ENCODE data around the gene CPS1.

The CPS1 gene

DNA sequence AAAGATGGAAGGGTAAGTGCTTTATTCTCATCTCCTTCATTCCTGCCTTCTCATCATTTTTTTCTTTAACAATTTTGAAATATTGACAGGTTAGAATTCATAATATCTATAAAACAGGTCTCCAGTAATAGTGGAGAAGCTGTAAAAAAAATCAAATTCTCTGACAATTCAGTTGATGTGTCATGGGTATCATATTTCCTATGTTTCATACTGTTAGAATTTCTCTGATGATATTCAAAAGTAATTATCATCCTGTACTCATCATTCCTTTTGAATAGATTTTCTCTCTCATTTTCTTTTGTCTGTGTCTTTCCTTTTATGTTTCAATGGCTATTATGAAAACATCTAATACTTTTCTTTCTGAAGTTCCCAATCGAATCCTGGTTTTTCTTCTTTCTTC, 97.7 kb downstream of the CPS1 start (continued):
- no peak for TF ChIP-seq SP7 (tag by site-specific recombination; IDR thresholded peaks at IDR 0.05)
- TF ChIP-seq ZBTB20 (tag by site-specific recombination; IDR thresholded peaks at IDR 0.05) = no peak

DNA sequence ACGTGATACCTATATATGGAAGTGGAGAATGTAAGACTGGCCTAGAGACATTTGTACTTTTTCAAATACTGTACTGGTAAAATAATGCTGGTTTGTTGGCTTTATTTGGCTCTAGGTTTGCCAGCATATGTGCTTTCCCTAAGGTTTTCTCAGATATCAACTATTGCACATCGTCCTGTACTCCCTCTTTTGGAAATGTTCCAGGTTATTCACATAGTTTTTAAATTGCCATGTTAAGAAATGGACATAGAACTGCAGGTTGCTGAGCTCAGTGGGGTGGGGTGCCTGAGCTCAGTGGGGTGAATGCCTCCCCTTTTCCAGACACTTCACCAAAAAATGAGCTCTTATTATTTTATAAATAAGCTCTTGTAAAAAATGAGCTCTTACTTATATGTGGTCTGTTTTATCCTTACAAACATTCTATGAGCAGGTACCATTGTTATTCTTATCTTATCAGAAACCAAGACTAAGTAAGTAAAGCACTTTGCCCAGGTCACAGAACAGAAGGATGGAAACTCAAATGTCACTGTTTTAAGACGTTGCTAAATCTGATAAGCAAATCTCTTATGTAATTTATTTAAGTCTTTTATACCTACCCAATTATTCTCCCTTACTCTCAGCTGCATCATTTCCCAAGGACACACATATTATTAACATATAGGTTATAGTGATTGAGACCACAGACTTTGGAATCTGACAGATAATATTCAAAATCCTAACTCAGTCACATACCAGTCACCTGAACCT, 99.0 kb downstream of the CPS1 start:
- Histone ChIP-seq H3K4me1 (ENCODE audit: control insufficient read depth, insufficient read depth, low read length) (no peaks in the 10 kb centered on the region), H3K27ac (ENCODE audit: extremely low read depth, low read depth, low read length) (no peak overlapping the region), H3K4me3 (ENCODE audit: low read depth, low read length) (no peak overlapping the region), H3K36me3 (ENCODE audit: control insufficient read depth in 2 of 2, insufficient read depth in 1 of 2, low read length in 2 of 2) (no peaks in the 10 kb centered on the region), H3K9me3 (ENCODE audit: control insufficient read depth, insufficient read depth, low read depth, low read length) (no peaks in the 10 kb centered on the region)
- POLR2A ChIA-PET = no interaction called here
- CTCF ChIA-PET = interaction anchor here (0.9 kb wide), 2 partner anchors 37 to 1912 kb away, joined by 3 read pairs; no protein-coding TSS in a partner anchor
- no peak for TF ChIP-seq ZNF140 (tag by site-specific recombination; IDR thresholded peaks at IDR 0.05)
- no peak for TF ChIP-seq ZNF280D (tag by site-specific recombination; IDR thresholded peaks at IDR 0.05)
- TF ChIP-seq ZNF654 (tag by site-specific recombination; IDR thresholded peaks at IDR 0.05; ENCODE audit: low read depth) = no peak
- TF ChIP-seq ZBTB8A (tag by site-specific recombination; IDR thresholded peaks at IDR 0.05) = no peak
- no peak for TF ChIP-seq KLF9 (tag by site-specific recombination; IDR thresholded peaks at IDR 0.05; ENCODE audit: low read depth)
- no peak for TF ChIP-seq ZNF580 (tag by site-specific recombination; IDR thresholded peaks at IDR 0.05)
- TF ChIP-seq ZNF311 (tag by site-specific recombination; IDR thresholded peaks at IDR 0.05; ENCODE audit: borderline replicate concordance) = no peak
- TF ChIP-seq, protein P1, sequence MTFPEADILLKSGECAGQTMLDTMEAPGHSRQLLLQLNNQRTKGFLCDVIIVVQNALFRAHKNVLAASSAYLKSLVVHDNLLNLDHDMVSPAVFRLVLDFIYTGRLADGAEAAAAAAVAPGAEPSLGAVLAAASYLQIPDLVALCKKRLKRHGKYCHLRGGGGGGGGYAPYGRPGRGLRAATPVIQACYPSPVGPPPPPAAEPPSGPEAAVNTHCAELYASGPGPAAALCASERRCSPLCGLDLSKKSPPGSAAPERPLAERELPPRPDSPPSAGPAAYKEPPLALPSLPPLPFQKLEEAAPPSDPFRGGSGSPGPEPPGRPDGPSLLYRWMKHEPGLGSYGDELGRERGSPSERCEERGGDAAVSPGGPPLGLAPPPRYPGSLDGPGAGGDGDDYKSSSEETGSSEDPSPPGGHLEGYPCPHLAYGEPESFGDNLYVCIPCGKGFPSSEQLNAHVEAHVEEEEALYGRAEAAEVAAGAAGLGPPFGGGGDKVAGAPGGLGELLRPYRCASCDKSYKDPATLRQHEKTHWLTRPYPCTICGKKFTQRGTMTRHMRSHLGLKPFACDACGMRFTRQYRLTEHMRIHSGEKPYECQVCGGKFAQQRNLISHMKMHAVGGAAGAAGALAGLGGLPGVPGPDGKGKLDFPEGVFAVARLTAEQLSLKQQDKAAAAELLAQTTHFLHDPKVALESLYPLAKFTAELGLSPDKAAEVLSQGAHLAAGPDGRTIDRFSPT (tag by site-specific recombination; IDR thresholded peaks at IDR 0.05) = no peak
- no peak for TF ChIP-seq ZNF473 (tag by site-specific recombination; IDR thresholded peaks at IDR 0.05)
- TF ChIP-seq, protein P2, sequence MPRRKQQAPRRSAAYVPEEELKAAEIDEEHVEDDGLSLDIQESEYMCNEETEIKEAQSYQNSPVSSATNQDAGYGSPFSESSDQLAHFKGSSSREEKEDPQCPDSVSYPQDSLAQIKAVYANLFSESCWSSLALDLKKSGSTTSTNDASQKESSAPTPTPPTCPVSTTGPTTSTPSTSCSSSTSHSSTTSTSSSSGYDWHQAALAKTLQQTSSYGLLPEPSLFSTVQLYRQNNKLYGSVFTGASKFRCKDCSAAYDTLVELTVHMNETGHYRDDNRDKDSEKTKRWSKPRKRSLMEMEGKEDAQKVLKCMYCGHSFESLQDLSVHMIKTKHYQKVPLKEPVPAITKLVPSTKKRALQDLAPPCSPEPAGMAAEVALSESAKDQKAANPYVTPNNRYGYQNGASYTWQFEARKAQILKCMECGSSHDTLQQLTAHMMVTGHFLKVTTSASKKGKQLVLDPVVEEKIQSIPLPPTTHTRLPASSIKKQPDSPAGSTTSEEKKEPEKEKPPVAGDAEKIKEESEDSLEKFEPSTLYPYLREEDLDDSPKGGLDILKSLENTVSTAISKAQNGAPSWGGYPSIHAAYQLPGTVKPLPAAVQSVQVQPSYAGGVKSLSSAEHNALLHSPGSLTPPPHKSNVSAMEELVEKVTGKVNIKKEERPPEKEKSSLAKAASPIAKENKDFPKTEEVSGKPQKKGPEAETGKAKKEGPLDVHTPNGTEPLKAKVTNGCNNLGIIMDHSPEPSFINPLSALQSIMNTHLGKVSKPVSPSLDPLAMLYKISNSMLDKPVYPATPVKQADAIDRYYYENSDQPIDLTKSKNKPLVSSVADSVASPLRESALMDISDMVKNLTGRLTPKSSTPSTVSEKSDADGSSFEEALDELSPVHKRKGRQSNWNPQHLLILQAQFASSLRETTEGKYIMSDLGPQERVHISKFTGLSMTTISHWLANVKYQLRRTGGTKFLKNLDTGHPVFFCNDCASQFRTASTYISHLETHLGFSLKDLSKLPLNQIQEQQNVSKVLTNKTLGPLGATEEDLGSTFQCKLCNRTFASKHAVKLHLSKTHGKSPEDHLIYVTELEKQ (tag by site-specific recombination; IDR thresholded peaks at IDR 0.05; ENCODE audit: borderline replicate concordance) = no peak
- no peak for TF ChIP-seq ZNF16 (tag by site-specific recombination; IDR thresholded peaks at IDR 0.05; ENCODE audit: low read depth)
- no peak for TF ChIP-seq SCRT2 (tag by site-specific recombination; IDR thresholded peaks at IDR 0.05)
- no peak for TF ChIP-seq ZNF274 (IDR thresholded peaks at IDR 0.05; ENCODE audit: low read length)
- TF ChIP-seq ZNF274 (tag by site-specific recombination; IDR thresholded peaks at IDR 0.05; ENCODE audit: borderline replicate concordance) = no peak
